Fibroblast of pulmonary artery (primary cell): Measurements from ENCODE around the gene NEK9.

Experiments
- DNase-seq: peaks from one replicate; pipeline ENCODE4 v3.0.0-alpha.2; 2010; ENCODE audit warnings: low read depth
- H3K4me3 ChIP-seq: replicated peaks from 2 replicates; pipeline ENCODE4 v1.5.1; 2011; ENCODE audit warnings: low read depth, mild to moderate bottlenecking, control low read depth, low read length, moderate library complexity
- CTCF ChIP-seq: IDR thresholded peaks from 2 replicates; pipeline ENCODE4 v1.5.1; 2011; ENCODE audit warnings: mild to moderate bottlenecking, control low read depth, low read length, inconsistent platforms; ENCODE audit errors: missing control alignments

The NEK9 gene

GRCh38 chr14:75126679-75127473, at the start of gene NEK9:
NEK9 (minus strand) TSS chr14:75127048; CDS start chr14:75126921, 127 bp downstream.
- TF ChIP-seq CTCF: no peak
- DNase-seq: peak; percentile 80
- H3K4me3 ChIP-seq: peak within 1 kb of the TSS; percentile 65

- peak within 1 kb of the TSS; percentile 95 for H3K4me3 ChIP-seq
- TF ChIP-seq CTCF: no peak
These were observed 49.4 kb upstream of the NEK9 start, which contains the start of gene TMED10 for GRCh38 chr14:75176142-75176820. TMED10 (minus strand) TSS chr14:75176612; CDS start chr14:75176579, 33 bp downstream.

GRCh38 chr14:75175677-75176141, 48.9 kb upstream of the NEK9 start:
- no peak for DNase-seq
- peak overlapping the region; percentile 95 for H3K4me3 ChIP-seq
- TF ChIP-seq CTCF: no peak

More at GRCh38 chr14:75176142-75176820, 49.4 kb upstream of the NEK9 start, which contains the start of gene TMED10:
- peak; percentile 92 for DNase-seq

GRCh38 chr14:75174066-75174465, 47.2 kb upstream of the NEK9 start:
- DNase-seq: no peak
- no peak for TF ChIP-seq CTCF
- H3K4me3 ChIP-seq: no peak overlapping the region

GRCh38 chr14:75170772-75171171, 43.9 kb upstream of the NEK9 start:
- DNase-seq: peak; percentile 36
- no peak overlapping the region for H3K4me3 ChIP-seq
- TF ChIP-seq CTCF: no peak

GRCh38 chr14:75168586-75169335, 41.9 kb upstream of the NEK9 start:
- no peak overlapping the region for H3K4me3 ChIP-seq
- no peak for DNase-seq
- TF ChIP-seq CTCF: no peak
